Measurements from ENCODE around the gene SBK1.

The SBK1 gene

DNA sequence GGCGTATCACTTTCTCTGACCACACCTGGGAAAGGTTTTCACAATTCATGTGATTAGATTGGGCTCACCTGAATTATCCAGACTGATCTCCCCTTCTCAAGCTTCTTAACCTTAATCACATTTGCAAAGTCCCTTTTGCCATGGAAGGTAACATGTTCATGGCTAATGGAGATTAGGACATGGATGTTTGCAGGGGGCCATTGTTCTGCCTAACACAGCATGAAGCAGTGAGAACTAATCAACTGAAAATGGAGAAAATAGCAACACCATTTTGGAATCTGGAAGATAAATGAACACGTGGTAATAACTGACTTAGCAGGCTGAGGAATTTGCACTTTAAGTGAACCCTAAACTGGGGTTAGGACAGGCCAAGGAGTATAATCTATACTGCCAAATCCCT is 25.0 kb upstream of the SBK1 start:
- DNase-seq (ENCODE audit: insufficient read length, low spot score): no peak
- no peak for TF ChIP-seq CTCF (IDR thresholded peaks at IDR 0.05; ENCODE audit: insufficient read depth, missing control alignments)
- FAIRE-seq: no peak

GRCh38 chr16:28273511-28273910 is 18.8 kb upstream of the SBK1 start:
- no peak for TF ChIP-seq CTCF (IDR thresholded peaks at IDR 0.05; ENCODE audit: insufficient read depth, missing control alignments)
- DNase-seq (ENCODE audit: insufficient read length, low spot score): no peak
- FAIRE-seq: no peak

- FAIRE-seq (no peak), DNase-seq (ENCODE audit: insufficient read length, low spot score) (no peak)
- TF ChIP-seq CTCF (IDR thresholded peaks at IDR 0.05; ENCODE audit: insufficient read depth, missing control alignments): no peak
Observed at GRCh38 chr16:28274676-28275075, 17.6 kb upstream of the SBK1 start.

DNA sequence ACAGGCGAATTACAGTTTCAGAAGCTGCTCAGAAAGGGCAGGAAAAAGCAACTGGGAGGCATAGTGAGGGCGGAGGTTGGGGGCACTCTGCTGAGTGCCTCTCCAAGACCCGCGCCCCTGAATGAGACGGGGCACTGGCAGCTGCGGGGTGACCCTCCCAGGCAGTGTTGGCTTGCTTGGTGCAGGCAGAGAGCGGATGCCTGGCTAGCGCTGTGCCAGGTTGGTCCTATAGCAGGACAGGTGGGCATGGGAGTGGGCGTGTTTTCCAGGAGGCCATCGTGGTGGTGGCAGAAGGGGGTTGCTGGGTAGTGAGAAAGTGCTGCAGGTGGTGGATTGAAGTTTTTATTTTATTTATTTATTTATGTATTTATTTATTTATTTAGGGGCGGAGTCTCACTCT is 16.0 kb upstream of the SBK1 start:
- FAIRE-seq (no peak), DNase-seq (ENCODE audit: insufficient read length, low spot score) (no peak)
- no peak for TF ChIP-seq CTCF (IDR thresholded peaks at IDR 0.05; ENCODE audit: insufficient read depth, missing control alignments)

GRCh38 chr16:28277537-28278388 is 14.6 kb upstream of the SBK1 start:
- no peak for FAIRE-seq
- DNase-seq (ENCODE audit: insufficient read length, low spot score): peak; percentile 68
- peak; percentile 92 for TF ChIP-seq CTCF (IDR thresholded peaks at IDR 0.05; ENCODE audit: insufficient read depth, missing control alignments)

- no peak for TF ChIP-seq CTCF (IDR thresholded peaks at IDR 0.05; ENCODE audit: insufficient read depth, missing control alignments)
- FAIRE-seq (no peak), DNase-seq (ENCODE audit: insufficient read length, low spot score) (no peak)
Observed at GRCh38 chr16:28279006-28279405, 13.3 kb upstream of the SBK1 start.

Data from D721Med (cell line).